CD4-positive, alpha-beta T cell treated with Interleukin-4 for 1 hour (primary cell): ENCODE data around the gene CCDC88A.
A peak's percentile ranks its signal among the peaks of the same experiment; 100 is the strongest.
"Not testable (repeated sequence)": the region's sequence is repeated elsewhere in the genome, so short reads cannot be mapped to it uniquely, and the experiment has no call there.

ENCODE experiments used
- DNase-seq, 2 donors: peaks; one replicate each; pipeline ENCODE4 v3.0.0-alpha.2; 2020 to 2022

Gene CCDC88A

DNA sequence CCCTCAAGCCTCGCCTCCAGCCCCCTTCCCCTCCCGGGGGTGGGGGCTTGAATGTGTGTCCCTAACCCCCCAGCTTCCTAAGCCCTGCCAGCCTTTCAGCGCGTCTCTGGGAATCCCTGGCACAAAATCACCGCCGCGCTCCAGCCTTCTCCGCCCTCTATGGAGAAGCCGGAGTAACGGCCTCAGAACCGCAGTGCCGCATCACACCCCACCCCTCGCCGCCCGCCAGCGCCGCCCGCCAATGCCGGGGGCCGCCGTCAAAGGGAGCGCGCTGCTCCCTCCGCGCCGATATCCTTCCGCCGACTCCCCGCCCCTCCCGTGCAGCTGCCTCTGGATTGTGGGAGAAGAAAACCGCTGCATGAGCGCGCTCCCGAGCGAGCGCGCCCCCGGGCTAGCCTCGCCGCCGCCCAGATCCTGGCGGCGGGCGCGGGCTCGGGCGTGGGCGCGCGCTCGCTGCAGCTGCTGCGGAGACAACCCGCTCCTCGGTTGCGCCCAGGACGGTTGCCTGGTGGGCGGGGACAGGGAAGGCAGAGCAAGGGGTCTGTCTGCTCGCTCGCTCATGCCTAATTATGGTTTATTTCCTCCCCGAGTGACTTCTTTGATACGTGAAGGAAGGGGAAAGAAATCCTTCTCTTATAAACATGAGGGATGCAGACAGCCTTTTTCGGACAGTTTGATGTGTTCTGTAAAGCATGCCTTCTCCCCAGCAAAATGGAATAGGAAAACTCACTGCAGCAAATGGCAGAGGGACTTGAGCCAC is at the start of gene CCDC88A:
TSS of gene CCDC88A (minus strand) at position 178 of the 760 bp plus-strand sequence. CDS start 777 bp downstream, outside the sequence.
- DNase-seq = peak; percentile 90 to 92

DNA sequence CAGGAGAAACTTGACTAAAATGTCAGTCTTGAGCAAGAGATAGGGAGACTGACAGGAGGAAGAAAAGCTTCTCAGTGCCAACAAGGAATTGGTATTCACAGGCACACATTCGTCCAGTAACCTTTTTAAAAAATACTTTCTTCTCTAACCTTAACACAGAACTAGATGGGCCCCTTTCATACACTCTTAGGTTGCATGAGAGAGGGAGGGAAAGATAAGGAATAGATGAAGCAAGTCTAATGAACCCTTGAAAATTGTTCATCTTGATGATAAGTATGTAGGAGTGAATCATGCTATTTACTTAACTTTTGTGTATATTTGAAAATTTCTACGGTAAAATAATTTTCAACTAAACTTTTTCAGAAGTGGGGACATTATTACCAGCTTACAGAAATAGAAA is 42.0 kb upstream of the CCDC88A start:
- no peak for DNase-seq

DNA sequence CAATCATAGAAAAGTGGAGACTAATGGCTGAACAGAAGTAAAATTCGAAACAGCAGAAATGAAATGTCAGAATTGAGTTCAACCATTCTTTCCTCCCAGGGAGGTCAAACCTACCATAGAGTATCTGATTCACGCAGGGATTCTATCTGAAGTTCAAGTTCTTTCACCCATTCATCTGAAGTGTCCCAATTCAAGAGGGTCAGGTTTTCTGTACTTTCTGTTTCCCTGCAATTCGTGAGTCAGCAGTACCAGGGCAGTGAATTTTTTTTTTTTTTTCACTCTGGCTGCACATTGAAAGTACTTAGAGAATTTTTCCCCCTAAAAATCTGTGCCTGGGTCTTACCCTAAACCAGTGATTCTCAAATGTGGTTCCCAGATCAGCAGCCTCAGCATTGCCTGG is 40.9 kb upstream of the CCDC88A start:
- DNase-seq = no peak

DNA sequence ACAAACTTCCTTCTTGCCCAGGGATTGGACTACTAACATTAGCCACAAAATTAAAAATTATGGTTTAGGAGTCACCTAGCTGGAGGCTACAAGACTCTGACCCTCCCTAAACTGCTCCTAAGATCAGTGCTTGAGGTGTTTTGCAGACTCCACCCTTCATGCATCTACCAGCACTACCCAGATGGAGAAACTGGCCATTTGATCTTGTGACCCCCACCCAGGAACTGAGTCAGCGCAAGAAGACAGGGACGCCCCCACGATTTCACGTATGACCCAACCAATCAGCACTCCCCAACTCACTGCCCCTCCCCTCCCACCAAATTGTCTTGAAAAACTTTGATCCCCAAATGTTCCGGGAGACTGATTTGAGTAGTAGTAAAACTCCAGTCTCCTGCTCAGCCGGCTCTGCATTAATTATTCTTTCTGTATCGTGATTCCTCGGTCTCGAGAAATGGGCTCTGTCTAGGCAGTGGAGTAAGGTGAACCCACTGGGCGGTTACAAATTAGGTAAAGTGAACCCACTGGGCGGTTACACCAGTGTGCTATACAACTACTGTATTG is 40.1 kb upstream of the CCDC88A start:
- DNase-seq = no peak

GRCh38 chr2:55459279-55459678 is 39.6 kb upstream of the CCDC88A start:
- no peak for DNase-seq

DNA sequence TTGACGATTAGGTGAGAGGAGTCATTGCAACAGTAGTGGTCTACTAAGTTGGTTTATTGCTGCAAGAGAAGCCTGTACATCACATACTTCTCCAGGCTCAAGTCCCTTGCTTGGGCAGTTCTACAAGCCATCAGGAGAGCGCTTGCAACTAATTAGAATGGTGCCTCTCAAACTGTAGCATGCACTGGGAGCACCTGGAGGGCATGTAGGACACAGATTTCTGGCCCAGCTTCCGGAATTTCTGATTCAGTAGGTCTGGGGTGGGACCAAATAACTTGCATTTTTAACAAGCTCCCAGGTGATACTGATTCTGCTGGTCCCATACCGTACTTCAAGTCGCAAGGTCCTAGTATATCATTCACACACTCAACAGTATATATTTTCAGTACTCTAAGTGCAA is 34.5 kb upstream of the CCDC88A start:
- no peak for DNase-seq

GRCh38 chr2:55452879-55453278 is 33.2 kb upstream of the CCDC88A start:
- DNase-seq = no peak

DNA sequence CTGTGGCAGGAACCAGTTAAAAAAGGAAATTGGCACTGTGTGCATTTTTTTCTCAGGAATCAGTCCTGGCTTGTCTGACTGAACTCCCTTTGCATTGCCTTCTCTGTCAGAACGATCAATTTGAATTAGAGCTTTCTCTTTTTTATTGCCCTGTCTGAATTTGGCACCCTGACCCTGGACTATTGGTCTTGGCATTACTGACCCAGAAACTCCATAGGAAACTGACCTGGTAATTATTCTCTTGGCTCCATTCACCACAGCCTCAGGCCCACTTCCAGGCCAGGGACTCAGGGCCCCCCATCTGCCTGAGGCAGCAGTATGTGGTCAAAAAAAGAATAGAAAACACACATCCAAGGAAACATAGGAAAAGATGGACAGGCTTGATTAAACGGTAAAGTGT is 32.0 kb upstream of the CCDC88A start:
- no peak for DNase-seq

DNA sequence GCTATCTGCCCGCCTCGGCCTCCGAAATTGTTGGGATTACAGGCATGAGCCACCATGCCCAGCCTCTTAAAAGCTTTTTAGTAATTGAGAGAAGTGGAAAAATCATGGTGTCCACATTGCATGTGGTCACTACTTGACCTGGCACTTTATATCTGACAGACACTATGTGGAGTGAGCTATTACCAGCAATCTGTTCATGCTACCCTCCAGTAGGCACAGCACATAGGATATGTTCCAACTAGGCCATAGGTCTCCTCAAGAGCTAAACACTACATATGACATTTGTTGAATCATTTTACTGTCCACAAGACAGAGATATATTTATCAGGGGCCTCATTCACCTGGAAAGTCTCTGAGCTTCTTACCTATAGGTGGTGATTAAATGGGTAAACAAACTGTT is 30.4 kb upstream of the CCDC88A start:
- not testable (repeated sequence) for DNase-seq

- not testable (repeated sequence) for DNase-seq
These were observed 22.5 kb upstream of the CCDC88A start for GRCh38 chr2:55442045-55442760.

DNA sequence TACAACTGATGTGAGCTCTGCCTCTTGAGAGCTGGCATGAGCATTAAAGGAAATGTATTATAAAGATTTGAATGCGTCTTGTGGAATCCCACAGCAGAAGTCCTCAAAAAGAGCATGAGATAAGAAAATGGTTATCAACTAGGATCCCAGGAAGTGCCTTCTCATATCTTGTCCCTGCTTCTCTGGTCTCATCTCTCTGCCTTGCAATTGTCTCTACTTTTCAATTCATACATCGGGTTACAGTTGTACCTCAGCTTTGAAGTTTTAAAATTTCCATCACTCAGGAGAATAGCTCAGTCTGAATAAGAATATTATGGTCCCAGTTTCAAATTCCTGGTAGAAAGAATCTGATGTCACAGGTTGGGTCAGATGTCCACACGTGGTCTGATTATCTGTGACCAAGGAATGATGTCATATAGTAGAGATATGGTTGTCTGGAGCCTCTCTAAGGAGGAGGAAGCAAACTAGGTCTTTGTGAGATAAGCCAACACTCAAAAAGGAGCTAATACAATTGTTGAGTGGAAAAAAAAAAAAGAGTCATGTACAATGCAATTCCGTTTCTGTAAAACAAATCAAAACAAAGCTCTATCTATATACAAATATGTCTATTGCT is 21.7 kb upstream of the CCDC88A start:
- no peak for DNase-seq

GRCh38 chr2:55439101-55439397 is 19.4 kb upstream of the CCDC88A start:
- no peak for DNase-seq

DNA sequence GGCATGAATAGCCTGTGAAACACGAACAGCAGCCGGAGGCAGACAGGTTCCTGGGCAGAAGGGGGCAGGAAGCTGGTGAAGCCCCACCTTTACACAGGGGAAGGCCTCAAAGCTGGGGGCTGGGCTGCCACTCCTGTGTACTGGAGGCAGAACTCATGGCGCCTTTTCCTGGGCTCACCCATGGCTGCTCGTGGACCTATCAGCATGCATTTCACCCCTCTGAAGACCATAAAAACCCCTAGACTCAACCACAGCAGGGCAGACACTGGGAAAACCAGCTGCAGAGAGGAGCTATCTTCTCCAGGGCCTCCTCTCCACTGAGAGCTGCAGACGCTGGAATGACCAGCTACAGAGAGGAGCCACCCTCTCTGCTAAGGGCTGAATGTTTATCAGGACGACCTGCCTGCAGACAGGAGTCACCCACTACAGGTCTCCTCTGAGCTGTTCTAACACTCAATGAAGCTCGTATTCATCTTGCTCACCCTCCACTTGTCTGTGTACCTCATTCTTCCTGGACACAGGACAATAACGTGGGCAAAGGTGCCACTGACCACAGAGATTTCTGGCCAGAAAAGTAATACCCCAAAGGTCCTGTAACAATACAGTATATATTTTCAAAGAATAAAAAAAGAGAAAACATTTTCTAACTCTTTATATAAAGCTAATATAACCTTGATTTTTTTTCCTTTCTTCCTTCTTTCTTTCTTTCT is 18.9 kb upstream of the CCDC88A start:
- DNase-seq = no peak

DNA sequence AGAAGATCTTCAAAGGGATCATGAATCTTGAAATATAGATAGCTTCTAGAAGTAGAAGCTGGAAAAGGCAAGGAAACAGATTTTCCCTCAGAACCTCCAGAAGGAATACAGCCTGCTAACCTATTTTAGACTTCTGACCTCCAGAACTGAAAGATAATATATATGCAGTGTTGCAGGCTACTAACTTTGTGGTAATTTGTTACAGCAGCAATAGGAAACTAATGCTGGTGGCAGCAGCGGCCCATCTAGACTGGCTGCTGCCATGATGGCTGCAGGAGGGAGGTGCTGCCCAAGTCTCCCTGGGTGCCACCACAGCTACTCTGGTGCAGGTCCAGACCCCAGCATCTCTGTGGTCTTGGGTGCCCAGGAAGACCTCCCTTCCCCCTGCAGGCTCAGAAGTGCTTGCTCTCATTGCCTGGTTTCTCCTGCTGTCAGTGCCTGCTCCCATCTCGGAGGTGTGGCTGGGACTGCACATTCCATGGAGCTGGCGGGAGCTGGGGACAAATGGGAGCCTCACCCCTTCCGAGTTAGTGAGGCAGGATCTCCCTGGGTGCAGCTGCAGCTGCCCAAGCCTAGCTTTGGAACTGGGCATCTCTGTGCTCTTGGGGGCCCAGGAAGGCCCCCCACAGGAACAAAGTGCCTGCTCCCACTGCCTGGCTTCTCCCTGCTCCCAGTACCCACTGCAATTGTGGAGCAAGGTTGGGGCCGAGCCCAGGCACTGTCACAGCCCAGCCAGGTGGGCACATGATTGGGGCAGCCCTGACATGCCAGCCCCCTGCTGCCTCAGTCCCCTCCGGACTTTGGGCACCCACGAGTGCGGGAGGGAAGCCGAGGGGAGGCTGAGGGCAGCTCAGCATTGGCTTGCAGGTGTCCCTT is 18.1 kb upstream of the CCDC88A start:
- no peak for DNase-seq

- peak in 1 of 2 donors; percentile 47 for DNase-seq
These were observed 12.4 kb upstream of the CCDC88A start for GRCh38 chr2:55431982-55432627.

- no peak for DNase-seq
These were observed 10.7 kb upstream of the CCDC88A start for GRCh38 chr2:55430211-55430975.

DNA sequence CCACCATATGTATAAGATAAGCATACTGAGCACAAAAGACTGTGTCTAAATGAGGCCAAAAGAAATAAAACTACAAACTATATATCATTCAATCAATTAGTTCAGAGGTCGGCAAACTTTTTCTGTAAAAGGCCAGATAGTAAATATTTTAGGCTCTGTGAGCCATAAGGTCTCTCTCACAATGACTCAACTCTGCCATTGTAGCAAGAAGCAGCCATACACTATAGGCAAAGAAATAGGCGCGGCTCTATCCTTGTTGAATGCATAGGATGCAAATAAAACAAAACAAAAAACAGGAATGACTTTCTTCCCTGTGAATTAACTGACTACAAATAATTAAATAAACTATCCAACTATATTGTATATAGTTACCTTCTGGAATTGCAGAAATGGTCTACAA is 8.6 kb upstream of the CCDC88A start:
- no peak for DNase-seq

DNA sequence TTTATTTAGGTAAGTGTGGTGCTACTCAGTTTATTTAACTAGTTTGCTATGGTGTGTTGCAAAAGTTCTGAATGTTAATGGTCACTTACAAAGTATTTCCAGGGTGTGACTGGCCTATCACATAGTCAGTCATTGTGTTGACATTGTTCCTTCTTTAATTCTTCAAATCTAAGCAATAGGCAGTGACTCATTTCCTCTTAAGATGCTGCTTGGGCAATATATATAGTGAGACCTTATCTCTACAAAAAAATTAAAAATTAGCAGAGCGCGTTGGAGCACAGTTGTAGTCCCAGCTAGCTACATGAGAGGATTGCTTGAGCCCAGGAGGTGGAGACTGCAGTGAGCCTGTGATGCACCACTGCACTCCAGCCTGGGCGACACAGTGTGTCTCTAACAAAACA is 5.8 kb upstream of the CCDC88A start:
- DNase-seq = no peak

GRCh38 chr2:55422876-55423665 is 3.4 kb upstream of the CCDC88A start:
- no peak for DNase-seq

- DNase-seq = no peak
These were observed 1.7 kb upstream of the CCDC88A start for GRCh38 chr2:55421326-55421725.
